Heart right ventricle (tissue), 16 donors: Measurements from ENCODE around the gene KLHL13. TPM values are rescaled to one million over a fixed set of nuclear protein-coding genes. Genes with fewer than 3 reads are reported as not detected.

Source experiments
- ATAC-seq, 8 donors: fragments of 200-7000 bp; cut with Tn5 transposase; one replicate each; pipeline ENCODE4 v1.9.1; 2020; ENCODE audit warnings: mild to moderate bottlenecking in 8 of 8, moderate library complexity in 8 of 8, moderate number of reproducible peaks in 1 of 8
- DNase-seq, 2 donors: peaks; one replicate each; pipeline ENCODE4 v3.0.0-alpha.2; 2020
- H3K27ac ChIP-seq, 10 donors: fragments of 200-600 bp; sonication (generic) in 2 of 10; one replicate each; pipeline versions ENCODE4 v1.5.0 to v1.8.0; 2020 to 2022; ENCODE audit warnings: mild to moderate bottlenecking in 3 of 10
- H3K27me3 ChIP-seq, 7 donors: fragments of 200-600 bp; one replicate each; pipeline ENCODE4 v1.8.0; 2021 to 2022; ENCODE audit warnings: mild to moderate bottlenecking in 2 of 7
- H3K36me3 ChIP-seq, 9 donors: fragments of 200-600 bp; sonication (generic) in 1 of 9; one replicate each; pipeline versions ENCODE4 v1.5.0 to v1.8.0; 2020 to 2022; ENCODE audit warnings: mild to moderate bottlenecking in 2 of 9
- H3K4me1 ChIP-seq, 9 donors: fragments of 200-600 bp; sonication (generic) in 1 of 9; one replicate each; pipeline versions ENCODE4 v1.5.0 to v1.8.0; 2020 to 2022; ENCODE audit warnings: mild to moderate bottlenecking in 4 of 9
- H3K4me3 ChIP-seq, 10 donors: fragments of 200-600 bp; sonication (generic) in 2 of 10; one replicate each; pipeline versions ENCODE4 v1.5.0 to v1.8.0; 2020 to 2022; ENCODE audit warnings: mild to moderate bottlenecking in 7 of 10, moderate library complexity in 2 of 10
- H3K9me3 ChIP-seq, 11 donors: fragments of 200-600 bp in 10 of 11; sonication (generic) in 2 of 11; one replicate each; pipeline versions ENCODE4 v1.5.0 to v1.8.0; 2013 to 2022; ENCODE audit warnings: mild to moderate bottlenecking in 2 of 11, control low read depth in 1 of 11, moderate library complexity in 1 of 11
- CTCF ChIP-seq, 9 donors: fragments of 200-600 bp; sonication (generic) in 2 of 9; IDR thresholded peaks; one replicate each; pipeline versions ENCODE4 v1.5.0 to v1.8.0; 2021 to 2022; ENCODE audit warnings: antibody characterized with exemption in 9 of 9, mild to moderate bottlenecking in 5 of 9, moderate library complexity in 1 of 9
- WGBS, 2 donors: extraction: QIAGEN DNeasy Blood & Tissue Kit; methylation state at CpG; one replicate each; pipeline ENCODE4 v1.1.7; 2013; ENCODE audit warnings: inconsistent platforms in 1 of 2; 5-methylcytosine and 5-hydroxymethylcytosine counted together
- intact Hi-C, 10 donors: fragments of 100-400 bp; cut with DNase I; formaldehyde crosslinking; loops; one replicate each; pipeline versions ENCODE4 v1.11.1 to v1.14.2; 2022
- polyA plus RNA-seq, 2 donors: library from polyadenylated mRNA; stranded (reverse); fragments of 200-250 nt; gene quantifications; one replicate each; pipeline ENCODE4 v1.2.3, GENCODE V29; 2013
- total RNA-seq, 10 donors: library from RNA; stranded (reverse); fragmentation: NEBNext Ultra II Directional in 3 of 10; extraction: Animal tissue kit (Norgen Biotek cat#: 25700) in 3 of 10; gene quantifications; one replicate each; pipeline versions ENCODE4 v1.2.1 to v1.2.4, GENCODE V29; 2021 to 2023
- donor health status: Arrhythmogenic right ventricular cardiomyopathy.
- donor health status: ischemic (EF 13 %, LVEDD 7.1; RV severe dilation, severe dysfunction).
- donor health status: healthy with polysubstance abuse.
- donor health status: DM: no; HTN: yes; CAD: no.
- donor health status: DM: no; HTN: no; CAD: no.
- donor health status: ischemic (EF 25% LVEDD 6.9; RV normal size, moderate dysfunction).
- donor health status: ischemic (EF 25% LVEDD 5.7; RV mildly dilated, moderate dysfunction).
- donor health status: healthy.
- donor health status: DM: yes; HTN: yes; CAD: no.
- donor health status: Ischemic cardiomyopathy.
- donor health status: ischemic (EF 35%, LVEDD 5.7; RV mildly dilated, moderate dysfunction).
- donor health status: nonischemic (EF 11% LVEDD 7.7; RV severe dilation, severe dysfunction).
- donor health status: DM: yes; HTN: yes; CAD: no.
- donor health status: PGD.
- donor health status: ischemic (EF 29% LVEDD 5.4; RV normal size, mild dysfunction).
- donor health status: nonischemic (EF 23%, LVEDD 6.1; RV moderate dilation, normal function).

Gene KLHL13
- total and polyA plus RNA-seq, 12 donors = 2.0 to 18.9 (median 10.1) TPM

- no peak overlapping the region for H3K27ac ChIP-seq
- DNase-seq = no peak
- 93% methylated on average over 1 of the region's 1 CpG for WGBS, 2 donors
- no peak for ATAC-seq
- H3K4me1 ChIP-seq = peaks cover 0 to 12% (median 0%) of the 10 kb centered on the region in 9 donors
- intact Hi-C loops = no loop called here
- no peaks in the 10 kb centered on the region for H3K36me3 ChIP-seq
- no peak for TF ChIP-seq CTCF (IDR thresholded peaks at IDR 0.05)
- H3K4me3 ChIP-seq = no peak overlapping the region
- no peaks in the 10 kb centered on the region for H3K9me3 ChIP-seq
- no peaks in the 10 kb centered on the region for H3K27me3 ChIP-seq
Measured at GRCh38 chrX:117978402-117978801, 138.2 kb downstream of the KLHL13 start.

GRCh38 chrX:117977526-117977925 is 139.1 kb downstream of the KLHL13 start:
- H3K4me1 ChIP-seq = peaks cover 0 to 4% (median 0%) of the 10 kb centered on the region in 9 donors
- no peak for TF ChIP-seq CTCF (IDR thresholded peaks at IDR 0.05)
- H3K27me3 ChIP-seq = peaks cover 0 to under 1% (median 0%) of the 10 kb centered on the region in 7 donors
- H3K36me3 ChIP-seq = no peaks in the 10 kb centered on the region
- no peak overlapping the region for H3K4me3 ChIP-seq
- DNase-seq (no peak), ATAC-seq (no peak)
- 5 to 33% methylated on average over 1 of the region's 1 CpG for WGBS, 2 donors
- intact Hi-C loops = no loop called here
- H3K27ac ChIP-seq = no peak overlapping the region
- H3K9me3 ChIP-seq = no peaks in the 10 kb centered on the region

- DNase-seq = no peak
Measured at GRCh38 chrX:117973110-117973807, 143.4 kb downstream of the KLHL13 start.

GRCh38 chrX:117972711-117973109 is 143.9 kb downstream of the KLHL13 start:
- Histone ChIP-seq H3K4me1 (no peaks in the 10 kb centered on the region), H3K4me3 (peak overlapping the region in 6 of 10 donors; percentile 8 to 29 (median 18))
- ATAC-seq = peak; percentile 34 to 93 (median 78)

More at GRCh38 chrX:117973110-117973807, 143.4 kb downstream of the KLHL13 start:
- intact Hi-C loops = no loop called here
- no peak for TF ChIP-seq CTCF (IDR thresholded peaks at IDR 0.05)
- no peaks in the 10 kb centered on the region for H3K9me3 ChIP-seq
- WGBS, 2 donors = 25 to 29% methylated on average over 4 of the region's 4 CpGs
- no peaks in the 10 kb centered on the region for H3K4me1 ChIP-seq
- peaks cover 0 to 3% (median 0%) of the 10 kb centered on the region in 7 donors for H3K27me3 ChIP-seq
- ATAC-seq = peak in 1 of 8 donors; percentile 41
- H3K36me3 ChIP-seq = no peaks in the 10 kb centered on the region
- H3K4me3 ChIP-seq = peak overlapping the region in 6 of 10 donors; percentile 8 to 29 (median 18)
- no peak overlapping the region for H3K27ac ChIP-seq

More at GRCh38 chrX:117972711-117973109, 143.9 kb downstream of the KLHL13 start:
- Histone ChIP-seq H3K9me3 (no peaks in the 10 kb centered on the region), H3K36me3 (no peaks in the 10 kb centered on the region), H3K27ac (no peak overlapping the region), H3K27me3 (peaks cover 0 to 3% (median 0%) of the 10 kb centered on the region in 7 donors)
- WGBS, 2 donors = 21 to 22% methylated on average over 7 of the region's 7 CpGs
- TF ChIP-seq CTCF (IDR thresholded peaks at IDR 0.05) = no peak
- DNase-seq = peak; percentile 4 to 11
- intact Hi-C loops = no loop called here
